NCI-H1930 (cell line): ENCODE results near the gene ZPBP2.
"Not testable (repeated sequence)": the region's sequence is repeated elsewhere in the genome, so short reads cannot be mapped to it uniquely, and the experiment has no call there.

Experiments used
- DNase-seq, 2 experiments: peaks; one replicate each; lab custom pipeline; 2025; lab: John Stamatoyannopoulos, UW

The ZPBP2 gene, protein sequence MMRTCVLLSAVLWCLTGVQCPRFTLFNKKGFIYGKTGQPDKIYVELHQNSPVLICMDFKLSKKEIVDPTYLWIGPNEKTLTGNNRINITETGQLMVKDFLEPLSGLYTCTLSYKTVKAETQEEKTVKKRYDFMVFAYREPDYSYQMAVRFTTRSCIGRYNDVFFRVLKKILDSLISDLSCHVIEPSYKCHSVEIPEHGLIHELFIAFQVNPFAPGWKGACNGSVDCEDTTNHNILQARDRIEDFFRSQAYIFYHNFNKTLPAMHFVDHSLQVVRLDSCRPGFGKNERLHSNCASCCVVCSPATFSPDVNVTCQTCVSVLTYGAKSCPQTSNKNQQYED

DNA sequence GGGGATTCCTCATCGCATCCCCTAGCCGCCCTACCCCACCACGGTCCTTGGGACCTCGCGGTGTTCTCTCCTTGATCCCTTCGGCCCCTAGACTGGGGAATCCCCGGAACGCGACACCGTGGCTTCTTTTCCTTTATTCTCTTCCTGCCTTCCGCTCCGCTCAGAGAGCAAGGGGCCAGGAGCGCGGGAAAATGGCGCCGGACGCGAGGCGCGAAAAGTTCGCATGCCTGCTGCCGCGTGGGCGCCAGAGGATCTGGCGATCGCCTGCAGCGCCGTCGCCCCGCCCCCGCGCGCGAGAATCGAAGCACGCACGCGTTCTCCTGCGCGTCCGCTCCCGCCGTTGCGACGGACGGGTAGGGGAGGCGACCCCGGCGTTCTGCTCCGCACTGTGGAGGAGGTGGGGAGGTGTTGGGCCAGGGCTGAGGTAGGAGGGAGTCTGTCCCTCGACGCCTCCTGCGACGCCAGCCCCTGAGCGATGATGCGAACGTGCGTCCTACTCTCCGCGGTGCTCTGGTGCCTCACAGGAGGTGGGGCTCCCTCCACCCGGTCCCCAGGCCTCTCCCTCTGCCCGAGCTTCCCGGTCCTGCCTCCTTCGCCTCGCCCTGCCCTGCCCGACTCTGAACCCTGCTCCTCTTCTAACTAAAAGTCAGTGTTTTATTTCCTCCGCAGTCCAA, at the start of gene ZPBP2:
TSS of gene ZPBP2 (plus strand) at position 323 of the 674 bp plus-strand sequence. CDS start at position 476, 153 bp downstream.
- DNase-seq, result no peak

DNA sequence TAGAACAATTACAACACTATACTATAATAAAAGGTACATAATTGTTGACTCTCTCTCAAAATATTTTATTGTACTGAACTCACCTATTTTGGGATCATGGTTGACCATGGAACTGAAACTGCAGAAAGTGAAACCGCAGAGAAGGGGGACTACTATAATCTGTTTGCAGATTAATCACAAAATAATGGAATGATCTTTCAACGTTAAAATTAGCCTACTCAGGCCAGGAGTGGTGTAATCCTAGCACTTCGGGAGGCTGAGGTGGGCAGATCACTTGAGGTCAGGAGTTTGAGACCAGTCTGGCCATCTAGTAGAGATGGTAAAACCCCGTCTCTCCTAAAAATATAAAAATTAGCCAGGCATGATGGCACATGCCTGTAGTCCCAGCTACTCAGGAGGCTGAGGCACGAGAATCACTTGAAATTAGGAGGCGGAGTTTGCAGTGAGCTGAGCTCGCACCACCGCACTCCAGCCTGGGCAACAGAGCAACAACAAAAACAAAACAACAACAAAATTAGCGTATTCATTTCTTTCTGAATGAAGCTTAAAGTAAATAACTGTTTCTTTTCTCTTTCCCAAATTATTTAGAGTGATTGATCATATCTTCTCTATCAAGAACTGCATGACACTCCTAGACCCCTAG, 49.5 kb upstream of the ZPBP2 start:
- DNase-seq, result no peak

DNA sequence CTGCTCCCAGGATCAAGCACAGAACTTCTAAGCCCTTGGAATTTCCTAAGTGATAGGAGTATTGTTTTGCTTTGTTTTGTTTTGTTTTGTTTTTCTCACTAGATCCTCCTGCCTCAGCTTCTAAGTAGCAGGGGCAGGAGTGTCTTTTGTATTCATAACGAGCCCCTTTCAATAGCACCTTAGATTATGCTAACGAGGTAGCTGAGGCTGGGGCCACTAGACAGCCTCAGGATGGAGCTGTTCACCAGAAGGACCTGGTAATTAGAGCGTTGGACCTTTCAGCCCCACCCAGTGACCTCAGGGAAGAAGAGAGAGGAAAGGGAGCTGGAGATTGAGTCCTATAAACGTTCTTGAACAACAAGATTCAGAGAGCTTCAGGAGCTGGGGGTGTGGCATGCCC, 47.5 kb upstream of the ZPBP2 start:
- DNase-seq, result no peak

DNA sequence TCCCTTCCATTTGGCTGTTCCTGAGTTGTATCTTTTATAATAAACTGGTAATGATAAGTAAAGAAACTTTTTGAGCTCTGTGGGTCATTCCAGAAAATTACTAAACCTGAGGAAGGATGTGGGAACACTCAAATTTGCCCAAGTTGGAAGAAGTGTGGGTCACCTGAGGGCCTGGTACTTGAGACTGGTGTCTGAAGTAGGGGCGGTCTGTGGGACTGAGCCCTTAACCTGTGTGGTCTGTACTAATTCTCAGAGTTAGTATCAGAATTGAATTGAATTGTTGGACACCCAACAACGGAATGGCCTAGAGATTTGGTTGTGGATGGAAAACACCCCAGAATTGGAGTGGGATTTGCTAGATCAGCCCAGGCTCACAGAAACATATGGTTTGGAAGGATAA, 47.0 kb upstream of the ZPBP2 start:
- DNase-seq, result no peak

DNA sequence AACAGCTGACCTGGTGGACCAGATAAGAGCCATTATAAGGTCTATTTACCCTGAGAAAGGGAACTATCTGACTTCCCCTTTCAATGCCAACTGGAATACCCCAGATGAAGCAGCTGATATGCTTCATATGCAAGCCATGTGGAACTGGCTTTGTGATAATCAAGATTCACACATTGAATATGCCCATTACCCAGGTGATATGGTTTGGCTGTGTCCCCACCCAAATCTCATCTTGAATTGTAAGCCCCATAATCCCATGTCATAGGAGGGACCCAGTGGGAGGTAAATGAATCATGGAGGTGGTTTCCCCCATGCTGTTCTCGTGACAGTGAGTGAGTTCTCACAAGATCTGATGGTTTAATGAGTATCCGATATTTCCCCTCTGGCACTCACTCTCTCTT, 46.0 kb upstream of the ZPBP2 start:
- DNase-seq, result no peak

DNA sequence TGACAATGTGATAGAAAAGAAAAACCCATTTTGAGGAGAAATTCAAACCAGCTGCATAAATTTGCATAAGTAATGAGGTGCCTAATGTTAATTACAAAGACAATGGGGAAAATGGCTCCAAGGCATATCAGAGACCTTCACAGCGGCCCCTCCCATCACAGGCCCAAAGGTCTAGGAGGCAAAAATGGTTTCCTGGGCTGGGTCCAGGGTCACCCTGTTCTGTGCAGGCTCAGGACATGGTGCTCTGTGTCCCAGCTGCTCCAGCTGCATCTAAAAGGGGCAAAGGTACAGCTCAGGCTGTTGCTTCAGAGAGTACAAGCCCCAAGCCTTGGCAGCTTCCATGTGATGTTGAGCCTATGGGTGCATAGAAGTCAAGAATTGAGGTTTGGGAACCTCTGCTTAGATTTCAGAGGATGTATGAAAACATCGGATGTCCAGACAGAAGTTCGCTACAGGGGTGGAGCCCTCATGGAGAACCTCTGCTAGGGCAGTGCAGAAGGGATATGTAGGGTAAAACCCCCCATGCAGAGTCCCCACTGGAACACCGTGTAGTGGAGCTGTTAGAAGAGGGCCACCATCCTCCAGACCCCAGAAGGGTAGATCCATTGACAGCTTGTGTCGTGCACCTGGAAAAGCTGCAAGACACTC, 44.5 kb upstream of the ZPBP2 start:
- DNase-seq, result no peak

DNA sequence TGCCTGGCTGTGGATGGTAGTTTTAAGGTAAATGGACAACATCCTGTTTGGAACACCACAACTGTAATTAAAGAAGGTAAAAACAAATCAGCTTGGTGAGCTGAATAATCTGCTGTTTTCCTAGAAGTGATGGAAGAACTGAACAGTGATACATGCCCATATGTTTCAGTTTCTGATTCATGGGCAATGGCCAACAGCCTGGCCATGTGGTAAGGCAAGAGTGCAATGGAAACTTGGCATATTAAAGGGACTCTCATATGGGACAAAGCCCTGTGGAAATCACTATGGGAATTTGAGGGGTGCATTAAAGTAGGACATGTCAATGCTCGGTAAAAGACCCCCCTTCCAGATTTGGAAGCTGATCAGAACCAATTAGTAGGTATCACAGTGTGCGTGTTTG, 41.7 kb upstream of the ZPBP2 start:
- no peak for DNase-seq

DNA sequence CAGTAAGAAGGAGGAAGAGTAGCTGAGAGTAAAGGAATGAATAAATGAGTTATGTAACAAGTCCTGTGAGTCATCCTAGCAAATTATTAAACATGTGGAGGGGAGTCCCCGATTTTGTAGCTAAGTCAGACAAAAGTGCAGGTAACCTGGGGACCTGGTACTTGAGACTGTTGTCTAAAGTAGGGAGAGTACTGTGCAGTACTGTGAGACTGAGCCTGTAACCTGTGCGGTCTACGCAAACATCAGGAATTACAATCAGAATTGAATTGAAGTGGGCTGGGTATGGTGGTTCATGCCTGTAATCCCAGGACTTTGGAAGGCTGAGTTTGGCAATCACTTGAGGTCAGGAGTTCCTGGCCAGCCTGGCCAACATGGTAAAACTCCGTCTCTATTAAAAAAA, 39.6 kb upstream of the ZPBP2 start:
- DNase-seq, result no peak

DNA sequence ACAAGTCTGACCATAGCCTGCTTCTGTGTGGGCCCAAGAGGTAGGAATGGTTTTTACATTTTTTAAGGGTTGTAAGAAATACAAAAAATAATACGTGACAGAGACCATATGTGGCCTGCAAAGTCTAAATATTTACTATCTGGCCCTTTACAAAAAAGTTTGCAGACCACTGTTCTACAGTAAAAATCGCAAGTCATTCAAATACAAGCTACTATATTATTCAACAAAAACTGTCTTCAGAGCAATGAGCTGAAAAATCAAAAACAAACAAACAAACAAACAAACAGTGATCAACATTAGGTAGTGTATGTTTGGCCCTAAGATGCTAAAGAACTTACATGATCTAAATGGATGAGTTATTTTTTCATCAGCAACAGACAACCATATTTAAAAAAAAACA, 36.4 kb upstream of the ZPBP2 start:
- DNase-seq, result no peak

DNA sequence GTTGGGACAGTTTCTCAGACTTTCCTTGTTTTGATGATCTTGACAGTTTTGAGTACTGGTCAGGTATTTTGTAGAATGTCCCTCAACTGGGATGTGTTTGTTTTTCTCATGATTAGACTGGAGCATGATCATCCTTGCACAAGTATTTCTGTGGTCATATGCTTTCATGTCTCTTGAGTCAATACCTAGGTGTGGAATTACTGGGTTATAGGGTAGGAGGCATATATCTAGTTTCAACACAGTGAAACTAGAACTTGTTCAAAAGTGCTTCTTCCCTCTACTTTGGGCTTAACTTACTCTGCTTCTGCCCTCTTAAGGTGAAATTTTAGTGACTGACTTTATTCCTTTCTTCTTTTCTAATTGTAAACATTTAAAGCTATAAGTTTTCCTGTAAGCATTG, 34.0 kb upstream of the ZPBP2 start:
- no peak for DNase-seq

DNA sequence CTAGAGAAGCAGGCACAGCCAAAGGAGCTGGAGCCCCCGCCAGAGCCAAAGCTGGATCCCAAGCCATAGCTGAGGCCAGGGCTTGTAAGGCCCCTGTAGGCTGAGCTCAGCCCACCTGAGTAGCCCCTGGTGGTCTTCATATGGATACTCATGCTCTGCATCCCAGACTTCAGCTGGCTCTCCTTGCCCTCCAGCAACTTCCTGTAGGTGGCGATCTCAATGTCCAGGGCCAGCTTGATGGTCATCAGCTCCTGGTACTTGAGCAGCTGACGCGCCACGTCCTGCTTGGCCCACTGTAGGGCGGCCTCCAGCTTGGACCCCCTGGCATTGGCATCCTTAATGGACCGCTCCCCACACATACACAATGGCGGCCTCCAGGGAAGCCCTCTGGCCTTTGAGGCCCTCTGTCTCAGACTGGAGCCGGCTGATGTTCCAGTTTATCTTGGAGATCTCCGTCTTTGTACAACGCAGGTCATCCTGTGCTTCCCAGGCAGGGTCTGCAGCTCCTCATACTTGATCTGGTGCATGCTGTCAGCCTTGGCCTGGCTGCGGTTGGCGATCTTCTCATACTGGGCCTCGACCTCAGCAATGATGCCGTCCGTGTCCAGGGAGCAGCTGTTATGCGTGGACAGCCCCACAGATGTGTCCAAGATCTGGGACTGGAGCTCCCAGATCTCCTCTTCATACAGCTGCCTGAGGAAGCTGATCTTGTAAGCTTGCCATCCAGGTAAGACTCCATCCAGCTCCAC, 32.8 kb upstream of the ZPBP2 start:
- no peak for DNase-seq

DNA sequence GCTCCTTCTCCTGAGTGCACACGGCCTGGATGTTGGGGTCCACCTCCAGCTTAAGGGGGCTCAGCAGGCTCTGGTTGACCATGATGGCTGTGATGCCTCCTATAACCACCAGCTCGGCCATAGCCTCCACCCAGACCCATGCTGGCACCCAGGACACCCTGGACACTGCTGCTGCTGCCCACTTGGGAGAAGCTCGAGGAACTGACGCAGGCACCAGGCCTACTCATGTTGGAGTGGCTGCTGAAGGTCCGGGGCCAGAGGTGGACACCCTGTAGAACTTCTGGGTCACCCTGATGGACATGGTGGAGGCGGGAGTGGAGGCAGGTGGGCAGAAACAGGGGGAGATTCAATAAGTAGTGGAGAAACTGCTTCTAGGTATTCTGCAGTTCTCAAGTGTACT, 31.9 kb upstream of the ZPBP2 start:
- no peak for DNase-seq

DNA sequence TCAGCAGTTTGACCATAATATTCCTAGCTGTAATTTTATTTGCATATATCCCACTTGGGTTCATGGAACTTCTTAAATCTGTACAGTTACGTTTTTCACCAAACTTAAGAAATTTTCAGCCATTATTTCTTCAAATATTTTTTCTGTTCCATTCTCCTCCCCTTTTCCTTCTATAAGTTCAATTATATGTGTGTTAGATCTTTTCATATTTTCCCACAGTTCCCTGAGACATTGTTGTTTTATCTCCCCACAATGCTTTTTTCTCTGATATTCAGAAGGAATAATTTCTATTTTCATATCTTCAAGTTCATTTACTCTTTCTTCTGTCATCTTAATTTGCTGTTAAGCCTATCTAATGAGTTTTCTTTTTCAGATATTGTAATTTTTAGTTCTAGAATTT, 29.9 kb upstream of the ZPBP2 start:
- DNase-seq, result no peak

DNA sequence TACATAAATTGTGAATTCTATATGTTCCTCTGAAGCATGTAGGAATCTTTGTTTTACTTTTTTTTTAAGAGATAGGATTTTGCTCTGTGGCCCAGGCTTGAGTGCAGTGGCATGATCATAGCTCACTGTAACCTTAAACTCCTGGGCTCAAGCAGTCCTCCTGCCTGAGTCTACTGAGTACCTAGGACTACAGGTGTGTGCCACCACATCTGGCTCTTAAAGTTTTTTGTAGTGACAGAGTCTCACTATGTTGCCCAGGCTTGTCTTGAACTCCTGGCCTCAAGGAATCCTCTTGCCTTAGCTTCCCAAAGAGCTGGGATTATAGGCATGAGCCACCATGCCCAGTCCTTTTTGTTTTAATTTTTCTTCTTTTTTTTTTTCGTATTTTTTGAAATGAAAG, 29.2 kb upstream of the ZPBP2 start:
- no peak for DNase-seq

DNA sequence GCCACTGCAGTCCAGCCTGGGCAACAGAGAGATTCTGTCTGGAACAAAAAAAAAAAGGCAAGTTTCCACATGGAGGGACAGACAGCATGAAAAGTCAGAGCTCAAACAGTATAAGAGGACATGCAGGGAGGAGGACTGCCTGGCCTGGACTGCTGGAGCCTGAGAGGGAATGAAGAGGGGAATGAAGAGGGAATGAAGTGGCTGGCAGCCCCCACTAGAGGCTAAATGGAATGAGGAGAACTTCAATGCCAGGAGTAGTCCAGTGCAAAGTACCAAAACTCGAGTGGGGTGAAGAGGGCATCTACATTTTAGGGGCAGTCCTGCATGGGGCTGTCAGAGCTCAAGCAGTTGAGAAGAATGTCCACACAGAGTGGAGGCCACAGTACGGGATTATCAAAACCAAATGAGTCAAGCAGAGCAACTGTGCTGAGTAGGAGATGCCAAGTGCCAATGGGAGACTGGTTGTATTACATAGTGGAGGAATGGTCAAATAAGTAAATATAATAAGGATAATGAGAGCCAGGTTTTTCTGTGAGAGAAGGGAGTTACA, 26.8 kb upstream of the ZPBP2 start:
- no peak for DNase-seq

DNA sequence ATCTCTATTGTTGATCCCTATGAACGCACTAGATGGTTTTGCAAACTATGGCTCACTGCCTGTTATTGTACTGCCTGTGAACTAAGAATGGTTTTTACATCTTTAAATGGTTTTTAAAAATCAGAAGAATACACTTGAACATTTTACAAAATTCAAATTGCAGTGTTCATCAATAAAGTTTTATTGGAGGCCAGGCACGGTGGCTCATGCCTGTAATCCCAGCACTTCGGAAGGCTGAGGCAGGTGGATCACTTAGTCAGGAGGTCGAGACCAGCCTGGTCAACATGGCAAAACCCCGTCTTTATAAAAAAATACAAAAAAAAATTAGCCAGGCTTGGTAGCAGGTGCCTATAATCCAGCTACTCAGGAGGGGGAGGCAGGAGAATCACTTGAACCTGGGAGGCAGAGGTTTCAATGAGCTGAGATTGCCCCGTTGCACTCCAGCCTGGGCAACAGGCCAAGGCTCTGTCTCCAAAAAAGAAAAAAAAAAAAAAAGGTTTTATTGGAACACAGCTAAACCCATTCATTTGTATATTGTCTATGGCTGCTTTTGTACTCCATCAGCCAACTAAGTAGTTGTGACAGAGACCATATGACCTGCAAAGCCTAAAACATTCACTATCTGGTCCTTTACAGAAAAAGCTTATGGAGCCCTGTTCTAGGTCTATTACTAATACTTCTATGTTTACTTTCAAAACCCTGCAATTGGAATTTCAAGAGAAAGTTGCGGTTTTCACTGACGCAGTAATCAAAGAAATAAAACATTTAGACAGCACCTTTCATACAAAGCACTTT, 22.8 kb upstream of the ZPBP2 start:
- no peak for DNase-seq

DNA sequence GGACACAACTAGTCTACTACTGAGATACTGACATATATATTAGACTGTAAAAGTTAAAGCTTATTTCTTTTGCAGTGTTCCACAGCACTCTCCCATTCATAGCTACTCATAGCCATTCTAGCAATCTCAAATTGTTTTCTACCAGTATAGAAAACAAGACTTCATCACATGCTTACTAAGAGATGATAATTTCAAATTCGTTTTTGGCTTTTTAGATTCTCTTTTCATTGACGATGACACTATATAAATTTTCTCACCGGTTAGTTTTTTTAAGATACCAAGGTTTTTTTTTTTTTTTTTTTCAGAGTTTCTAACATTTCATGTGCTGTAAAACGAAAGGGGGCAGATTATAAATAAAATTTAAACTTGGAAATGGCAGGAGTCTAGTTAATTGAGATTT, 21.8 kb upstream of the ZPBP2 start:
- DNase-seq, result no peak

DNA sequence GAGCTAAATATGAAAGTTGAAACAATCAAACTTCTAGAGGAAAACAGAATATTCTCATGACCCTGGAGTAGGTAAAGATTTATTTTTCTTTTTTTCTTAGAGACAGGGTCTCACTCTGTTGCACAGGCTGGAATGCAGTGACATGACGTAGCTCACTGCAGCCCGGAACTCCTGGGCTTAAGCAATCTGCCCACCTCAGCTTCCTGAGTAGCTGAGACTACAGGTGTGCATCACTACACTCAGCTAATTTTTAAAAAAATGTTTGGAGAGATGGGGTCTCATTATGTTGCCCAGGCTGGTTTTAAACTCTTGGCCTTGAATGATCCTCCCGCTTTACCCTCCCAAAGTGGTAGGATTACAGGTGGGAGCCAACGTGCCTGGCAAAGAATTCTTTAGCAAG, 19.4 kb upstream of the ZPBP2 start:
- DNase-seq, result no peak

DNA sequence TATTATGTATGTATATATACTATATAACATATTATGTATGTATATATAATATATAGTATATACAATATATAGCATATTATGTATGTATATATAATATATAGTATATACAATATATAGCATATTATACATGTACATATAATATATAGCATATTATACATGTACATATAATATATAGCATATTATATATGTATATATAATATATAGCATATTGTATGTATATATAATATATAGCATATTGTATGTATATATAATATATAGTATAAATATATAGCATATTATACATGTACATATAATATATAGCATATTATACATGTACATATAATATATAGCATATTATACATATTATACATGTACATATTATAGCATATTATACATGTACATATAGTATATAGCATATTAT, 17.8 kb upstream of the ZPBP2 start:
- not testable (repeated sequence) for DNase-seq

DNA sequence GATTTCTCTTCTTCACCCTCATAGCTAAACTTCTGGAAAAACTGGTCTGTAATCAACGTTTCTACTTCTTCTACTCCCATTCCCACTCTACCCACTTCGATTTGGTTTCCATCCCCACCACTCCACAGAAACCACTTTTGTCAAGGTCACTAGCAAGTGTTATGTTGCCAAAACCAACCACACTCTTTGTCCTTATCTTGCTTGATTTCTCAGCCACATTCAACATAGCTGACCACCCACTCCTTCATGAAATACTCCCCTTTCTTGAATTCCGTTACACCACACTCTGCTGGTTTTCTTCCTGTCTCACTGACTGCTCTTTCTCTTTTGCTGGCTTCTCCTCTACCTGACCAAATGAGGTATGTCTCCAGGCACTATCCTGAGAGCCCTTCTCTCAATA, 15.8 kb upstream of the ZPBP2 start:
- no peak for DNase-seq

DNA sequence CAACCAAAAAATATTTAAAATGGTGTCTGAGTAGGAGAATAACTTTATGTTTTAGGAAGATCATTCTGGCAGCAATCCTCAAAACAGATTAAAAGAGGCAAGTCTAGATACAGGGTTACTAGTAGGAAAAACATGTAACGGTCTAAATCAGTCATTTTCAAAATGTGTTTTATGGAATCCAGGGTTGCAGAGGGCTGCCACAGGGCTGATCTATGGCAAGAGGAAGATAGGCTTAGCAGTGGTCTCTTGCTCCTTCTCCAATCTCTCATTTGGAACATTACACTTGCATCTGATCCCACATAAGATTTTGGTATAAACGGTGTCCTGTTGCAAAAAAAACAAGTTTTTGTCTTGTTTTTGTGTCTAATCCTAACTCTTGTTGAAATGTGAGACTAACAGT, 13.1 kb upstream of the ZPBP2 start:
- DNase-seq, result no peak
